GM21723 (cell line): ENCODE data around the gene SOS1.
"Not testable (repeated sequence)": the region's sequence is repeated elsewhere in the genome, so short reads cannot be mapped to it uniquely, and the experiment has no call there.

ENCODE experiments used
- ATAC-seq: cut with Tn5 transposase; IDR thresholded peaks from one replicate; pipeline ENCODE4 v1.9.1; 2021; ENCODE audit warnings: mild to moderate bottlenecking, moderate library complexity; ENCODE audit not compliant: unreplicated experiment

The SOS1 gene

DNA sequence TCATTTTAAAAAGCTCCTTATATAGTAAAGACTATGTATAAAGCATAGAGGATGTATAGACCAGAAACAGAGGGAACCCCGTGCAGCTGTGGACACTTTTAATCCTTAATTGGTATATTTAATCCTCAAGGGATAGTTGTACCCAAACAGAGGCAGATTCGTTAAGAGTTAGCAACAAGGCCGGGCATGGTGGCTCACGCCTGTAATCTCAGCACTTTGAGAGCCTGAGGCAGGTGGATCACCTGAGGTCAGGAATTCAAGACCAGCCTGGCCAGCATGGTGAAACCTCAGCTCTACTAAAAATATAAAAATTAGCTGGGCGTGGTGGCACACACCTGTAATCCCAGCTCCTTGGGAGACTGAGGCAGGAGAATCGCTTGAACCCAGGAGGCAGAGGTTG is 184.3 kb downstream of the SOS1 start:
- not testable (repeated sequence) for ATAC-seq

DNA sequence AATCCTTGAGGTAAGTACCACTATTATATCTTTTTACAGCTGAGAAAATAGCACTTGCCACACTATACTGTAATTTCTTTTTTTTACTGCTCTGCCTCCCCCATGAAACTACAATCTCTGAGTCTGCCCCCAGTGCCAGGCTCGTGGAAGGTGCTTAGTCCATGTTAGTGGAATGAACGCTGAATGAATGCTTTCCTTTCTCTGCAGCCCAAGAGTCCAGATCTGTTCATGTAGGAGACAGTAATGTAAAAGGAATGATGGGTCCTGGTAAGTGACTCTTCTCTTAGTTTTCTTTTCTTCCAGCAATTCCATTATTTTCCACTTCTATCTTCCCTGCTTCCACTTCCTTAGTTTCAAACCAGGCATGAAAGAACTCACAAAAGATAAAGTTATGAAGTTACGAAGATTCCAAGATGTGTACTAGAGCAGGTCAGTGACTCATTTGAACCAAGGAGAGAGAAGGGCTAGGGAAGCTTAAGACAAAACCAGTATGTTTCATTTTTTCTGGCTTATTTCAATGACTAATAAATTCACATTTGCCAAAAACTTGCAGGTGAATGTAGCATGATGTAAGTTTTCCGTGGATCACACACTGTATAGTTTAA is 185.2 kb downstream of the SOS1 start:
- ATAC-seq: no peak

DNA sequence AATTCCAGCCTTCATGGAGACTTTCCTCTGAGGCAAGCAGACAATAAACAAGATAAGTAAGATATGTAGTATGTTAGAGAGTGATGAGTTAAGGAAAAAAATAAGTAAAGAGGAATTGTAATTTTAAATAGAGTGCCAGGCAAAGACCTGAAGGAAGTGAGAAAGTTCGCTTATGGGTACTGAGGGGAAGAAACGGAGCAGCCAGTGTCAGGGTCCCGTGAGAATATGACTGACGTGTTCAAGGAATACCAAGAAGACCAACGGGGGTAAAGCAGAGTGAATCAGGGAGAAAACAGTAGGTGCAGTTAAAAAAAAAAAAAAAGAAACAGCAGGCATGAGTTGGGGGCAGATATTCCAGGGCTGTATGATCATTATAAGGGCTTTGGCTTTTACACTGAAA is 186.1 kb downstream of the SOS1 start:
- no peak for ATAC-seq

DNA sequence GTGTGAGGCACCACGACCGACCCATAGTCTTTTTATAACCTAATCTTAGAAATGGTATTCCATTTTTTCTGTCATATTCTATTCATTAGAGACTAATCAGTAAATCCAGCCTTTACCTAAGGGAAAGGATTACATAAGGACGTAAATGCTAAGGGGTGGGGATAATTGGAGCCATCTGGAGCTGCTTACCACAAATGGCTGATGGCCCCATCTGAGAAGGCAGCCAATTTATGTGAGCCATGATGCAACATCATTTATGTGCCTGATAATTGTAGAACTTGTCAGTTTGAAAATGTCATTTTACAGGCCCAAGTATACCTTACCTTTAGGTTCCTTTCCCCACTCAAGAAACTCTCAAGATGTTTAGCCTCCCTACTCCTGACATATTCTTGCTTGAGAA is 187.2 kb downstream of the SOS1 start:
- no peak for ATAC-seq

DNA sequence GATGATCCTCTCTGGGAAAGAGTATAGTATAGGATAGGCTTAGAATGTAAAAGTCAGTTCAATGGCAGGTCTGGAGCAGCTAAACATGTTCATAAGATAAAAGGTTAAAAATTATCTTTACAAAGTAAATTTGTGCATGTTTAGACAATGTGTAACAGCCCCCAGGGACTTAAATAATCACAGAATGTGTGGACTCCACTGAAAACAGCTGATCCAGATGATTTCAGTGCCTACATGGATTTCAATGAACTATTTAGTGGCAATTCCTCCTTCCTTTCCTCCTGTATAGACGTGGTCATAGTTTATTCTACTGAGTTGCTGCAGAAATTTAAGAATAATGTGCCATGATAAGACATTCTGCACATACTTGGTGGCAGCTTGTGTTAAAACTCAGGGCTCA is 188.3 kb downstream of the SOS1 start:
- ATAC-seq: no peak
